Hepatocyte (in vitro differentiated cells): Measurements from ENCODE around the gene PIGU.

ENCODE experiments used
- CTCF ChIP-seq: fragments of 200-600 bp; sonication (generic); IDR thresholded peaks from 2 replicates; pipeline ENCODE4 v1.5.1; 2016; ENCODE audit warnings: antibody characterized with exemption, mild to moderate bottlenecking; ENCODE audit not compliant: poor library complexity
- EZH2 ChIP-seq: fragments of 200-600 bp; sonication (generic); IDR thresholded peaks from 2 replicates; pipeline ENCODE4 v1.6.1; 2016; ENCODE audit warnings: antibody characterized with exemption, mild to moderate bottlenecking, borderline replicate concordance
- EZH2phosphoT487 ChIP-seq: fragments of 200-600 bp; sonication (generic); IDR thresholded peaks from one replicate; pipeline ENCODE4 v1.6.1; 2018; ENCODE audit warnings: antibody characterized with exemption, mild to moderate bottlenecking, low read depth, moderate library complexity; ENCODE audit not compliant: unreplicated experiment, severe bottlenecking

GRCh38 chr20:34644345-34644744, 32.5 kb downstream of the PIGU start:
- TF ChIP-seq CTCF = no peak
- no peak for TF ChIP-seq EZH2
- TF ChIP-seq EZH2phosphoT487 = no peak
